Measurements from ENCODE around the gene R3HDML. TPM values are rescaled to one million over a fixed set of nuclear protein-coding genes. Genes with fewer than 3 reads are reported as not detected.

Gene R3HDML
- total and polyA plus RNA-seq, 2 donors (not counting 1 experiment from before 2014, with no cell fraction given), result not detected

GRCh38 chr20:44342248-44342647, 5.4 kb downstream of the R3HDML start:
- no peaks in the 10 kb centered on the region for H3K79me2 ChIP-seq (ENCODE audit: control insufficient read depth, insufficient read depth, low read length)
- H3K9ac ChIP-seq (ENCODE audit: low read length), result no peak overlapping the region
- no peaks in the 10 kb centered on the region for H3K4me1 Mint-ChIP-seq
- no peak overlapping the region for H3K27ac ChIP-seq (ENCODE audit: low read length in 2 of 2)
- TF ChIP-seq CTCF (IDR thresholded peaks at IDR 0.05) (no peak), EZH2 (IDR thresholded peaks at IDR 0.05; ENCODE audit: borderline replicate concordance, insufficient read depth, low read depth, low read length, poor library complexity, severe bottlenecking) (no peak)
- intact Hi-C loops (cut with micrococcal nuclease), result no loop called here
- H3K9me3 ChIP-seq (ENCODE audit: control extremely low read depth in 1 of 3, control insufficient read depth in 2 of 3, insufficient read depth in 1 of 3, low read length in 2 of 3), result no peaks in the 10 kb centered on the region
- H4K20me1 ChIP-seq (ENCODE audit: control insufficient read depth, insufficient read depth, low read length, poor library complexity, severe bottlenecking), result no peaks in the 10 kb centered on the region
- no peaks in the 10 kb centered on the region for H3K36me3 ChIP-seq (replicated peaks in 1 of 2; ENCODE audit: control extremely low read depth in 1 of 2, control insufficient read depth in 1 of 2, extremely low read depth in 1 of 2, insufficient read depth in 2 of 2, low read length in 1 of 2)
- H3K4me1 ChIP-seq (ENCODE audit: control insufficient read depth in 2 of 2, insufficient read depth in 2 of 2, low read length in 2 of 2), result no peaks in the 10 kb centered on the region
- H3K27ac Mint-ChIP-seq, result no peak overlapping the region
- H3K4me3 Mint-ChIP-seq, result no peak overlapping the region
- WGBS (ENCODE audit: insufficient coverage), result 79% methylated on average over 4 of the region's 6 CpGs
- ATAC-seq (ENCODE audit: low read depth) (no peak), DNase-seq (no peak)
- no peak overlapping the region for H2AFZ ChIP-seq (ENCODE audit: insufficient read depth, low read depth, low read length, poor library complexity, severe bottlenecking)
- H3K9me3 Mint-ChIP-seq (ENCODE audit: insufficient read depth), result no peaks in the 10 kb centered on the region
- ChIA-PET POLR2A (no interaction called here), CTCF (no interaction called here)
- H3K27me3 ChIP-seq (replicated peaks in 1 of 4; ENCODE audit: control extremely low read depth in 1 of 4, control insufficient read depth in 3 of 4, insufficient read depth in 4 of 4, low read length in 3 of 4), result no peaks in the 10 kb centered on the region
- peaks cover 20% of the 10 kb centered on the region for H3K27me3 Mint-ChIP-seq
- H3K4me3 ChIP-seq (ENCODE audit: control extremely low read depth in 1 of 5, extremely low read depth in 1 of 5, insufficient read depth in 1 of 5, low read depth in 2 of 5, low read length in 4 of 5), result no peak overlapping the region
- no peak overlapping the region for H3K4me2 ChIP-seq (replicated peaks; ENCODE audit: low read depth, low read length, poor library complexity, severe bottlenecking)

GRCh38 chr20:44343162-44343675, 6.4 kb downstream of the R3HDML start:
- Histone ChIP-seq H3K4me3 (ENCODE audit: control extremely low read depth in 1 of 5, extremely low read depth in 1 of 5, insufficient read depth in 1 of 5, low read depth in 2 of 5, low read length in 4 of 5) (no peak overlapping the region), H3K27ac (ENCODE audit: low read length in 2 of 2) (no peak overlapping the region), H3K36me3 (replicated peaks in 1 of 2; ENCODE audit: control extremely low read depth in 1 of 2, control insufficient read depth in 1 of 2, extremely low read depth in 1 of 2, insufficient read depth in 2 of 2, low read length in 1 of 2) (no peaks in the 10 kb centered on the region), H3K9me3 (ENCODE audit: control extremely low read depth in 1 of 3, control insufficient read depth in 2 of 3, insufficient read depth in 1 of 3, low read length in 2 of 3) (no peaks in the 10 kb centered on the region), H4K20me1 (ENCODE audit: control insufficient read depth, insufficient read depth, low read length, poor library complexity, severe bottlenecking) (no peaks in the 10 kb centered on the region), H3K27me3 (replicated peaks in 1 of 4; ENCODE audit: control extremely low read depth in 1 of 4, control insufficient read depth in 3 of 4, insufficient read depth in 4 of 4, low read length in 3 of 4) (no peaks in the 10 kb centered on the region), H3K4me1 (ENCODE audit: control insufficient read depth in 2 of 2, insufficient read depth in 2 of 2, low read length in 2 of 2) (no peaks in the 10 kb centered on the region), H2AFZ (ENCODE audit: insufficient read depth, low read depth, low read length, poor library complexity, severe bottlenecking) (no peak overlapping the region), H3K9ac (ENCODE audit: low read length) (no peak overlapping the region), H3K79me2 (ENCODE audit: control insufficient read depth, insufficient read depth, low read length) (no peaks in the 10 kb centered on the region), H3K4me2 (replicated peaks; ENCODE audit: low read depth, low read length, poor library complexity, severe bottlenecking) (no peak overlapping the region)
- Mint-ChIP-seq H3K4me3 (no peak overlapping the region), H3K27ac (no peak overlapping the region), H3K9me3 (ENCODE audit: insufficient read depth) (no peaks in the 10 kb centered on the region), H3K27me3 (peaks cover 15% of the 10 kb centered on the region), H3K4me1 (no peaks in the 10 kb centered on the region)
- 81% methylated on average over 3 of the region's 12 CpGs for WGBS (ENCODE audit: insufficient coverage)
- CTCF ChIA-PET, result no interaction called here
- TF ChIP-seq EZH2 (IDR thresholded peaks at IDR 0.05; ENCODE audit: borderline replicate concordance, insufficient read depth, low read depth, low read length, poor library complexity, severe bottlenecking) (no peak), CTCF (IDR thresholded peaks at IDR 0.05) (no peak)
- intact Hi-C loops (cut with micrococcal nuclease), result no loop called here
- ATAC-seq (ENCODE audit: low read depth) (no peak), DNase-seq (no peak)
- POLR2A ChIA-PET, result no interaction called here

All from B cell (primary cell).